Activated CD8-positive, alpha-beta memory T cell treated with anti-CD3 and anti-CD28 coated beads, Interleukin-2, amount 10 ng/mL, durations not matched to agents 7 days and 5 days (primary cell): ENCODE measurements around the gene ELP4. TPM values are rescaled to one million over a fixed set of nuclear protein-coding genes. Genes with fewer than 3 reads are reported as not detected.
A peak's percentile ranks its signal among the peaks of the same experiment; 100 is the strongest.
"Not testable (repeated sequence)": the region's sequence is repeated elsewhere in the genome, so short reads cannot be mapped to it uniquely, and the experiment has no call there.

ENCODE experiments used
- ATAC-seq: fragments of 150-1000 bp; cut with Tn5 transposase; one replicate; pipeline ENCODE4 v1.10.0; 2021; ENCODE audit warnings: moderate library complexity
- CTCF ChIA-PET: fragments of 350-600 bp; sonication (Branson Sonifier 250); formaldehyde crosslinking; loops from one replicate; lab custom pipeline; 2021; ENCODE audit warnings: antibody characterized with exemption; lab: Charles Lee
- DNase-seq: peaks from one replicate; pipeline ENCODE4 v3.0.0-alpha.2; 2020
- H3K27ac Mint-ChIP-seq: one replicate; pipeline ENCODE4 v1.8.0; 2021; ENCODE audit warnings: mild to moderate bottlenecking, mixed read lengths
- H3K27me3 Mint-ChIP-seq: one replicate; pipeline ENCODE4 v1.8.0; 2021; ENCODE audit warnings: mixed read lengths
- H3K36me3 Mint-ChIP-seq: one replicate; pipeline ENCODE4 v1.8.0; 2021; ENCODE audit warnings: mild to moderate bottlenecking, mixed read lengths
- H3K4me1 Mint-ChIP-seq: one replicate; pipeline ENCODE4 v1.8.0; 2021; ENCODE audit warnings: mixed read lengths
- H3K4me3 Mint-ChIP-seq: one replicate; pipeline ENCODE4 v1.8.0; 2021; ENCODE audit warnings: mild to moderate bottlenecking, moderate library complexity, mixed read lengths
- H3K9me3 Mint-ChIP-seq: one replicate; pipeline ENCODE4 v1.8.0; 2022; ENCODE audit warnings: low read depth, mixed read lengths
- total RNA-seq, 2 experiments: library from RNA; stranded (reverse); gene quantifications; one replicate each; pipeline ENCODE4 v1.2.3, GENCODE V29; 2021

ELP4 gene
- total RNA-seq, result 10 to 100 TPM; 20.7 to 23.7 TPM

DNA sequence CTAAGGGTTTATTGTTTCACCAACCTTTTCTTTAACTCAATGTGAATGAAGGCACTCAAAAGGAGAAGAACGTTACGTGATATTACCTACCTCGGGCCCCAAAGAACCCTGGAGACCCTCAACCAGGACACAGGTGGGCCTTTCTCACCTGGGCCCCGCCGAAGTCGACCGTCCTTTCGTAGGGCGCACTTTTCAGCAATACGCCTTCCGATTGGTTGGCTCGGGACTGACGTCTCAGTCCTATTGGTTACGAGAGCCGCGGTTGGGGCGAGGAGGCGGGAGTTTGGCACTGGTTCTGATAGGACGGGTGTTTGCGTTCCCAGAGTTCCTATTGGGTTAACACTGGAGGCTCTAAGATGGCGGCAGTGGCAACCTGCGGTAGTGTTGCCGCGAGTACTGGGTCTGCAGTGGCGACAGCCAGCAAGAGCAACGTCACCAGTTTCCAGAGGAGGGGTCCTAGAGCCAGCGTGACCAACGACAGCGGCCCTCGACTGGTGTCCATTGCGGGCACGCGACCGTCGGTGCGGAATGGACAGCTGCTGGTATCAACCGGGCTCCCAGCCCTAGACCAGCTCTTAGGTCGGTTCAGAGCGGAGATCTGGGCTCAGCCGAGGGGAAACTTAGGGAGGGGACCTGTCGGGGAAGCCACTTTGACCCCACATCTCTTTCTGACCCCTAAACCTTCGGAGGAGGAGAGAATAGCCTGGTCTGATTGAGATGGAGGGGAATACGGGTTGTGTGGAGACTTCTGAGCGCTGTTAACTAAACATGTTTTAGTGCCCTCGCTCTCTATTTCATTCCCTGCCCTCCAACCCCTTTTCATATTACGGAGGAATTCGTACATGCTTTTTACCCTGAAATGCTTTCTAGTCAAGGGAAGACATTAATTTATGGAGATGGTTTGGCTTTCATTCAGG, at the start of gene ELP4, which contains the start of gene IMMP1L:
TSS of gene ELP4 (plus strand) at position 339 of the 917 bp plus-strand sequence. CDS start at position 357, 18 bp downstream.
TSS of gene IMMP1L (minus strand) at position 194 of the 917 bp plus-strand sequence. CDS start 46,346 bp downstream, outside the sequence.
- DNase-seq, result peak; percentile 97
- peak; percentile 99 for ATAC-seq
- H3K36me3 Mint-ChIP-seq, result peaks cover 10% of the 10 kb centered on the region
- CTCF ChIA-PET, result no interaction called here
- no peaks in the 10 kb centered on the region for H3K9me3 Mint-ChIP-seq
- peaks cover 26% of the 10 kb centered on the region for H3K4me1 Mint-ChIP-seq
- H3K4me3 Mint-ChIP-seq, result peak within 1 kb of the TSS; percentile 95
- peak within 1 kb of the TSS; percentile 93 for H3K27ac Mint-ChIP-seq
- H3K27me3 Mint-ChIP-seq, result no peaks in the 10 kb centered on the region

GRCh38 chr11:31464436-31464835, 45.1 kb upstream of the ELP4 start:
- DNase-seq, result no peak
- Mint-ChIP-seq H3K4me1 (no peaks in the 10 kb centered on the region), H3K27ac (no peak overlapping the region), H3K36me3 (peaks cover 30% of the 10 kb centered on the region), H3K27me3 (no peaks in the 10 kb centered on the region), H3K9me3 (peaks cover 9% of the 10 kb centered on the region), H3K4me3 (no peak overlapping the region)
- ATAC-seq, result no peak
- CTCF ChIA-PET, result no interaction called here

DNA sequence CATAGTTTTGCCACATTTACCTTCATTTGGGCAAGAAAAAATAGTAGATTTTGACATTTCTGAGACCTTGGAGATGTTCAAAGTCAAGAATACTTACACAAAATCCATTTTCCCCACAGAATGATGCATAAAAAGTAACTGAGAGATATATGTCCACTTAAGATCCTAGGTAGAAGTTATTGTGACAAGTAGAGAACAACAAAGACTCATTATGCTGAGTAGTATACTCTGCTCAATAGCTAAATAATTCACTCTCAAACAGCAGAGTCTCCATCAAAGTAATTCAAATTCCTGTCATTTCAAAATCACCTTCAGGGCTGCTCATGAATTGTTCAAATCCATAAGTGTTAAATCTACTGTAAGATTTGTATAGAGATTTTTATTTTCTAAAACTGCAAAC, 35.5 kb upstream of the ELP4 start:
- peaks cover 8% of the 10 kb centered on the region for H3K36me3 Mint-ChIP-seq
- DNase-seq, result no peak

GRCh38 chr11:31477528-31478222, 31.9 kb upstream of the ELP4 start:
- Mint-ChIP-seq H3K27ac (no peak overlapping the region), H3K36me3 (peaks cover 5% of the 10 kb centered on the region), H3K4me1 (no peaks in the 10 kb centered on the region), H3K4me3 (no peak overlapping the region), H3K9me3 (no peaks in the 10 kb centered on the region), H3K27me3 (no peaks in the 10 kb centered on the region)
- ATAC-seq (no peak), DNase-seq (no peak)
- CTCF ChIA-PET, result no interaction called here

More for the DNA sequence above, 35.5 kb upstream of the ELP4 start:
- CTCF ChIA-PET, result no interaction called here
- H3K27me3 Mint-ChIP-seq, result no peaks in the 10 kb centered on the region
- ATAC-seq, result no peak
- H3K27ac Mint-ChIP-seq, result no peak overlapping the region
- no peaks in the 10 kb centered on the region for H3K9me3 Mint-ChIP-seq
- H3K4me1 Mint-ChIP-seq, result no peaks in the 10 kb centered on the region
- no peak overlapping the region for H3K4me3 Mint-ChIP-seq

DNA sequence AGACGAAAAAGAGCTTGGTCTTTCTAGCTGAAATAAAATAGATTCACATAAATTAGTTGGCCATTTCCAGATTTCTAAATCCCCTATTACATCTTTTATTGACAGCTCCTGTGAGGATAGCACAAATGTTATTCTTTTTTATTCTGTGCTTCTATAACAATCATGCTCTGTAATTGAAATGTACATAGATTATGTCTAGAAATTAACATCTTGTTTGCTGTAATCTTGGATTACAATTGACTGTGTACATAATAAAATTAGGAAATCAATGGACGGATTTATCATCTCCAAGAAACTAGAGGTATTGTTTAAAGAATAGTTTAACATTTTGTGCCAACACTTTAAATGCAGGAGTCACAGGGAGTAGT, 31.4 kb upstream of the ELP4 start:
- ATAC-seq (no peak), DNase-seq (no peak)
- Mint-ChIP-seq H3K9me3 (no peaks in the 10 kb centered on the region), H3K27me3 (no peaks in the 10 kb centered on the region), H3K27ac (no peak overlapping the region), H3K4me1 (no peaks in the 10 kb centered on the region), H3K4me3 (no peak overlapping the region), H3K36me3 (peaks cover 5% of the 10 kb centered on the region)
- CTCF ChIA-PET, result no interaction called here

DNA sequence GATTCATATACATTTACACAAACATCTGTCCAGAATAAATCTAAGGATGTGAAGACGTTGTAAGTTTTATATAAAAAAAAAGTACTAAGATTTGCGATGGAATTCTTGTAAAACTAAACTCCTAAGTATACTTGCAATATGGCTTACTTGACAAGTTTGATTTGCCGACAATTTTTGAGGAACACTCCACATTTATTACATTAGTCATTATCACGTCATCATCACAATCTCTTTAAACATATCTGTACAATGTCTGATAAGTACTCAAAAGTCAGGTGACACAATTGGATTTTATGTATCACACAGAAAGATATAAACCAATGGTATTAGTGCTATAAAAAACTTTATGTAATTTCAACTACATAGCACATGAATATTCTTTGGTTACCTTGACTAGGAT, 30.5 kb upstream of the ELP4 start:
- no peak overlapping the region for H3K27ac Mint-ChIP-seq
- no peak for DNase-seq
- H3K36me3 Mint-ChIP-seq, result peaks cover 1% of the 10 kb centered on the region
- no peaks in the 10 kb centered on the region for H3K9me3 Mint-ChIP-seq
- CTCF ChIA-PET, result no interaction called here
- ATAC-seq, result no peak
- H3K4me1 Mint-ChIP-seq, result no peaks in the 10 kb centered on the region
- no peaks in the 10 kb centered on the region for H3K27me3 Mint-ChIP-seq
- no peak overlapping the region for H3K4me3 Mint-ChIP-seq

GRCh38 chr11:31480930-31481329, 28.6 kb upstream of the ELP4 start:
- CTCF ChIA-PET, result interaction anchor here (0.6 kb wide), 1 partner anchor 479 kb away, joined by 3 read pairs; no protein-coding TSS in a partner anchor
- Mint-ChIP-seq H3K36me3 (no peaks in the 10 kb centered on the region), H3K27ac (no peak overlapping the region), H3K4me3 (no peak overlapping the region), H3K4me1 (no peaks in the 10 kb centered on the region), H3K9me3 (no peaks in the 10 kb centered on the region), H3K27me3 (no peaks in the 10 kb centered on the region)
- DNase-seq, result no peak
- ATAC-seq, result no peak

DNA sequence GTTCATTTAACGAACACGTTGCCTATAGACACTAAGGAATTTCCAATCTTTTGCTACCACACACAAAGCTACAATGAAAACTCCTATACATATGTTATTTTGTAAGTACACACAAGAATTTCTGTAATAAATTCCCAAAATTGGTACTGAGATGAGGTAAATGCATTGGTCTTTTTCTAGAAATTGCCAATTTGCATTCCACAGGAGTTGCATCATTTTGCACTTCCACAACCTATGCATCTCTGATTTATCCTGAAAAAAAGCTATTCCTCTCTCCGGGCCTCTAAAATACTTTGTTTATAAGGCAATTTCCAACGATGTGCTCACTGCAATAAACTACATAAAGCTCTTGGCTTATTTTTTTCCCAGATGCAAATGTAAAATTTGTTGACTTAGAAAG, 25.1 kb upstream of the ELP4 start:
- Mint-ChIP-seq H3K27me3 (no peaks in the 10 kb centered on the region), H3K4me1 (no peaks in the 10 kb centered on the region), H3K4me3 (no peak overlapping the region), H3K36me3 (peaks cover 4% of the 10 kb centered on the region), H3K9me3 (no peaks in the 10 kb centered on the region), H3K27ac (no peak overlapping the region)
- CTCF ChIA-PET, result no interaction called here
- DNase-seq (no peak), ATAC-seq (no peak)

DNA sequence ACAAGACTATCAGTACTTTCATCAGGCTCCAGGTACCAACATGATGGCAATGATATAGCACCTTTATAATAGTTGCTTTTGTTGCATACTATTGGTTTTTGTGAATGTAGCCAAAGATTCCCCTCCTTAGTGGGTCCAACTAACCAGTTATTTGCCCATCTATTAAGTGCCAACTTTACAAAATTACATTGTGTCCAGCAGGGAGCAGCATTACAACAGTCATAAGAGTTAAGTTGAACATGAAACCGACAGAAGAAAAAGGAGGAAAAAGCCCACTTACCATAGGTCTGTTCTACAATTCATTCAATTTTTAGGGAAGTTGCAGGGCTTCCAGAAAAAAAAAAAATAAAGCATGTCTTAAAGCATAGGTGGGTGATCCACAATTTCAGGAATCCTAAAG, 21.7 kb upstream of the ELP4 start:
- H3K4me3 Mint-ChIP-seq, result no peak overlapping the region
- H3K4me1 Mint-ChIP-seq, result peaks cover 4% of the 10 kb centered on the region
- H3K27me3 Mint-ChIP-seq, result no peaks in the 10 kb centered on the region
- peaks cover 8% of the 10 kb centered on the region for H3K36me3 Mint-ChIP-seq
- no peak for DNase-seq
- CTCF ChIA-PET, result no interaction called here
- no peak overlapping the region for H3K27ac Mint-ChIP-seq
- H3K9me3 Mint-ChIP-seq, result no peaks in the 10 kb centered on the region
- no peak for ATAC-seq

DNA sequence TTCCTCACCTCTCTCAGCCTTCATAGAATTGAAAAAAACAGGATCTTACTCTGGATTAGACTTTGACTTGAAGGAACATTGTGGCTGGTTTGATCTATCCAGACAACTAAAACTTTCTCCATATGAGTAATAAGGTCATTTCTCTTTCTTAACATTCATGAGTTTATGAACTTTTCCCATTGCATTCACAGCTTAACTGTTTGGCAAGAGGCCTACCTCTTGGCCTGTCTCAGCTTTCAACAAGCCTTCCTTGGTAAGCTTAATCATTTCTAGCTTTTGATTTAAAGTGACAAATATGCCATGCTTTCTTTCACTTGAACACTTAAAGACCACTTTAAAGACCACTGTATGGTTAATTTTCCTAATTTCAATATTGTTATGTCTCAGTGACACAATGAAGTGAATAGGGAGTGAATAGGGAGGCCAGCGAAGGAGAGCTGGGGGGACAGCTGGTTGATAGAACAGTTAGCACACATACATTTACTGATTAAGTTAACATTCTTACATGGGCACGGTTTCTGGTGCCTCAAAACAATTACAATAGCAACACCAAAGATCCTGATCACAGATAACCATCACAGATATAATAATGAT, 17.1 kb upstream of the ELP4 start:
- Mint-ChIP-seq H3K4me1 (peaks cover 4% of the 10 kb centered on the region), H3K4me3 (no peak overlapping the region), H3K9me3 (peaks cover 5% of the 10 kb centered on the region), H3K27ac (no peak overlapping the region), H3K27me3 (no peaks in the 10 kb centered on the region), H3K36me3 (peaks cover 39% of the 10 kb centered on the region)
- no peak for ATAC-seq
- CTCF ChIA-PET, result no interaction called here
- no peak for DNase-seq

- H3K36me3 Mint-ChIP-seq, result peaks cover 37% of the 10 kb centered on the region
- H3K4me3 Mint-ChIP-seq, result no peak overlapping the region
- peaks cover 4% of the 10 kb centered on the region for H3K4me1 Mint-ChIP-seq
- CTCF ChIA-PET, result no interaction called here
- no peak for ATAC-seq
- H3K27ac Mint-ChIP-seq, result no peak overlapping the region
- no peaks in the 10 kb centered on the region for H3K27me3 Mint-ChIP-seq
- H3K9me3 Mint-ChIP-seq, result peaks cover 5% of the 10 kb centered on the region
- no peak for DNase-seq
Measured at GRCh38 chr11:31493235-31493634, 16.3 kb upstream of the ELP4 start.

DNA sequence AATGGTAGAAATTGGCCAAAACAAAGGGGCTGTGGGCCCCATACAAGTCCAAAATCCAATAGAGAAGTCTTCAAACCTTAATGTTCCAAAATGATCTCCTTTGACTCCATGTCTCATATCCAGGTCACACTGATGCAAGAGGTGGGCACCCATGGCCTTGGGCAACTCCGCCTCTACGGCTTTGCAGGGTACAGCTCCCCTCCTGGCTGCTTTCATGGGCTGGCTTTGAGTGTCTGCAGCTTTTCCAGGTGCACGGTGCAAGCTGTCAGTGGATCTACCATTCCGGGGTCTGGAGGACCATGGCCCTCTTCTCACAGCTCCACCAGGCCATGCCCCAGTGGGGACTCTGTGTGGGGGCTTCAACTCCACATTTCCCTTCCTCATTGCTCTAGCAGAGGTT, 15.8 kb upstream of the ELP4 start:
- H3K27ac Mint-ChIP-seq, DNase-seq, H3K4me3 Mint-ChIP-seq, CTCF ChIA-PET, ATAC-seq, H3K9me3 Mint-ChIP-seq, H3K27me3 Mint-ChIP-seq, H3K4me1 Mint-ChIP-seq: not testable (repeated sequence)
- peaks cover 37% of the 10 kb centered on the region for H3K36me3 Mint-ChIP-seq

DNA sequence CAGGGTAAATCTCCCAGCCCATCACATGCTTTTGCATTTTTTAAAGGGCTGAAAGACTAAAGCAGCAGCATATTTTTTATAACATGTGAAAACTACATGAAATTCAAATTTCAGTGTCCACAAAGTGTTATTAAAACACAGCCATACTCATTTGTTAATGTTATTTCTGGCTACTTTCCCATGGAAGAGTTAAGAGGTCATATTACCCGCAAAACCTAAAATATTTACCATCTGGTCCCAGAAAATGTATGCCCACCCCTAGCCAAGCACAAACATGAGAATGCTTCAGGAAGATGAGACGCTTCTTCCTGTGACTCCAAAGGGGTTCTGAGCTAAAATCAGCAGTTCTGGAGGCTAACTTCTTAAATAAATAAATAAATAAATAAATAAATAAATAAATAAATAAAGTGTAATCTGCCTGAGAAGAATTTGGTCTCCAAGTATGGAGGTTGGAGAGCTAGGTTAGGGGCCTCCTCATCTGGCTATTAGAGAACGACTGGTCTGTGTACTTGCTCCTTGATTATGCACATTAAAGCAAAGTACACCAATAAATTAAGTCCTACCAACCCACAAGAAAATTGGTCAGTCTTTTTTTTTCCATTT, 9.9 kb upstream of the ELP4 start:
- peaks cover 24% of the 10 kb centered on the region for H3K36me3 Mint-ChIP-seq

More for the DNA sequence above, 9.9 kb upstream of the ELP4 start:
- CTCF ChIA-PET, result no interaction called here
- peaks cover 5% of the 10 kb centered on the region for H3K9me3 Mint-ChIP-seq
- ATAC-seq, result no peak
- H3K4me3 Mint-ChIP-seq, result no peak overlapping the region
- no peak overlapping the region for H3K27ac Mint-ChIP-seq
- no peaks in the 10 kb centered on the region for H3K4me1 Mint-ChIP-seq
- no peak for DNase-seq
- H3K27me3 Mint-ChIP-seq, result no peaks in the 10 kb centered on the region
